Lower lobe of right lung (tissue), 2 donors: ENCODE measurements around the gene FAM13C. TPM values are rescaled to one million over a fixed set of nuclear protein-coding genes. Genes with fewer than 3 reads are reported as not detected.

Experiments used
- ATAC-seq, 2 donors: fragments of 200-7000 bp; cut with Tn5 transposase; one replicate each; pipeline ENCODE4 v1.9.1; 2020 to 2022; ENCODE audit warnings: mild to moderate bottlenecking in 2 of 2, moderate library complexity in 2 of 2
- DNase-seq: peaks from one replicate; pipeline ENCODE4 v3.0.0-alpha.2; 2020
- H3K27ac ChIP-seq: fragments of 200-600 bp; one replicate; pipeline ENCODE4 v1.8.0; 2022
- H3K27me3 ChIP-seq: fragments of 200-600 bp; one replicate; pipeline ENCODE4 v1.8.0; 2022; ENCODE audit warnings: low read depth
- H3K36me3 ChIP-seq: fragments of 200-600 bp; one replicate; pipeline ENCODE4 v1.8.0; 2022; ENCODE audit warnings: mild to moderate bottlenecking
- H3K4me1 ChIP-seq: fragments of 200-600 bp; one replicate; pipeline ENCODE4 v1.8.0; 2022
- H3K4me3 ChIP-seq: fragments of 200-600 bp; one replicate; pipeline ENCODE4 v1.8.0; 2022; ENCODE audit warnings: mild to moderate bottlenecking
- H3K9me3 ChIP-seq: fragments of 200-600 bp; one replicate; pipeline ENCODE4 v1.8.0; 2022
- intact Hi-C: fragments of 100-400 bp; cut with DNase I; formaldehyde crosslinking; loops from one replicate; pipeline ENCODE4 v1.11.0; 2022
- total RNA-seq: library from RNA; stranded (reverse); fragmentation: NEBNext Ultra II Directional; extraction: Animal tissue kit (Norgen Biotek cat#: 25700); gene quantifications from one replicate; pipeline ENCODE4 v1.2.1, GENCODE V29; 2021
- TF ChIP-seq, protein P1 (sequence below): fragments of 200-600 bp; IDR thresholded peaks from one replicate; pipeline ENCODE4 v1.8.0; 2022; ENCODE audit warnings: antibody characterized with exemption, mild to moderate bottlenecking
- donor health status: DM: no; HTN: yes; CAD: no; lungs with severe emphysema.

Gene FAM13C
- total RNA-seq, 1 donor from 2014 or later, result 13.9 TPM

DNA sequence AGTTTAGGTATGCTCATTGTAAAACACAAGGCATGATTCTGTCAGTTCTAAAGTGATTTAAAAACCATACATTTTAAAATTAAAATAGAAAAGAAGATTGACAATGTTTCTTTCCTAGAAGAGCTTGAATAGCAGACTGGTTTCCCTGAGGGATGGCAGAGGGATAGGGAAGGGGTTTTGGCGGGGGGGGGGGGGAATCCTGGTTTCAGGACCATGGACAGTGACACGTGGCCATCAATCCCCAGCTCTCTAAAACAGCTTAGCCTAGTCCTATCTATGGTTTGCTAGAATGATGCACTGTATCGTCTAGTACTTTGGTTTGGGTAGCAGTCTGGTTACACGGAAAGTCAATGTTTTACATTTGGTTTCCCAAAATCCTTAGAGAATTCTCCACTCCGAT lies 97.2 kb downstream of the FAM13C start:
- Histone ChIP-seq H3K9me3 (no peaks in the 10 kb centered on the region), H3K4me1 (no peaks in the 10 kb centered on the region), H3K4me3 (no peak overlapping the region), H3K27me3 (no peaks in the 10 kb centered on the region), H3K27ac (no peak overlapping the region), H3K36me3 (peaks cover 4% of the 10 kb centered on the region)
- DNase-seq (no peak), ATAC-seq (no peak)
- intact Hi-C loops, result no loop called here
- TF ChIP-seq, protein P1, sequence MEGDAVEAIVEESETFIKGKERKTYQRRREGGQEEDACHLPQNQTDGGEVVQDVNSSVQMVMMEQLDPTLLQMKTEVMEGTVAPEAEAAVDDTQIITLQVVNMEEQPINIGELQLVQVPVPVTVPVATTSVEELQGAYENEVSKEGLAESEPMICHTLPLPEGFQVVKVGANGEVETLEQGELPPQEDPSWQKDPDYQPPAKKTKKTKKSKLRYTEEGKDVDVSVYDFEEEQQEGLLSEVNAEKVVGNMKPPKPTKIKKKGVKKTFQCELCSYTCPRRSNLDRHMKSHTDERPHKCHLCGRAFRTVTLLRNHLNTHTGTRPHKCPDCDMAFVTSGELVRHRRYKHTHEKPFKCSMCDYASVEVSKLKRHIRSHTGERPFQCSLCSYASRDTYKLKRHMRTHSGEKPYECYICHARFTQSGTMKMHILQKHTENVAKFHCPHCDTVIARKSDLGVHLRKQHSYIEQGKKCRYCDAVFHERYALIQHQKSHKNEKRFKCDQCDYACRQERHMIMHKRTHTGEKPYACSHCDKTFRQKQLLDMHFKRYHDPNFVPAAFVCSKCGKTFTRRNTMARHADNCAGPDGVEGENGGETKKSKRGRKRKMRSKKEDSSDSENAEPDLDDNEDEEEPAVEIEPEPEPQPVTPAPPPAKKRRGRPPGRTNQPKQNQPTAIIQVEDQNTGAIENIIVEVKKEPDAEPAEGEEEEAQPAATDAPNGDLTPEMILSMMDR, result no peak

DNA sequence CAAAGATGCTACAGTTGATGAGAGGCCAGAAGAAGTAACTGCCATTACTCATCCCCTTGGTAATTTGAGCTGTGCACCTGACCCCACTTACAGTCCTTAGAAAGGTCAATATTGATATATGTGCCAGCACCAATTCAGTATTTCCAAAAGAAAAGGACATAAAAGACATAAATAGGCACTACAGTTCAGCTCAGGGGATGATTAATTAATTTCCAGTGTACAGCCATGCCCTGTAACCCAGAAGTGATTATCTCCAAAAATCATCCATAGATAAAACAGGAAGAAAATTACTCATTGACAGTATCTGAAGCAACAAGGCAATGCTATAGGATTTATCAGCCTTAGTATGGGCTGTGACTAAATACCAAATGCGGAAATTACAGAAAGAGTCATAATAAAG lies 103.5 kb downstream of the FAM13C start:
- TF ChIP-seq, protein P1, result no peak
- DNase-seq (no peak), ATAC-seq (no peak)
- Histone ChIP-seq H3K27me3 (no peaks in the 10 kb centered on the region), H3K4me3 (no peak overlapping the region), H3K4me1 (no peaks in the 10 kb centered on the region), H3K27ac (no peak overlapping the region), H3K36me3 (no peaks in the 10 kb centered on the region), H3K9me3 (no peaks in the 10 kb centered on the region)
- intact Hi-C loops, result no loop called here

DNA sequence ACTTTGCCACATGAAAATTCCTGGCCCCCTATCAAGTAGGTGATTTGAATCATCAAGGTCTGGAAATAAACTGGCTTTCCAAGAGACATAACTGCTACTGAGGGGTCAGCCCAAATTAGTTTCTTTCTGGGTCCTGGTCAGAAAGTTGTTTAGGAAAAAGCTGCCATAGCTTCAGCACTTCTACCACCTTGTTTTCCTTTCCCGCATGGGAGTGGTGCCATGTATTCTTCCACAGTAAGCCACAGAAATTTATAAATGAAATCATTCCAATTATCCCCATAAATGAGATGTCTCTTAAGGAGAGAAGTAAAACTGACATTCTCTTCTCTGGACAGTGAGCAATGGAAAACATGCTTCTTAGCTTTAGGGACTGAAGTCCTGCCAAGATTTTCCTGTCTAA lies 105.1 kb downstream of the FAM13C start:
- no peaks in the 10 kb centered on the region for H3K4me1 ChIP-seq
- DNase-seq (no peak), ATAC-seq (no peak)
- no peak overlapping the region for H3K27ac ChIP-seq
- no peak overlapping the region for H3K4me3 ChIP-seq
- peaks cover 10% of the 10 kb centered on the region for H3K36me3 ChIP-seq
- intact Hi-C loops, result no loop called here
- no peaks in the 10 kb centered on the region for H3K27me3 ChIP-seq
- TF ChIP-seq, protein P1, result no peak
- no peaks in the 10 kb centered on the region for H3K9me3 ChIP-seq

DNA sequence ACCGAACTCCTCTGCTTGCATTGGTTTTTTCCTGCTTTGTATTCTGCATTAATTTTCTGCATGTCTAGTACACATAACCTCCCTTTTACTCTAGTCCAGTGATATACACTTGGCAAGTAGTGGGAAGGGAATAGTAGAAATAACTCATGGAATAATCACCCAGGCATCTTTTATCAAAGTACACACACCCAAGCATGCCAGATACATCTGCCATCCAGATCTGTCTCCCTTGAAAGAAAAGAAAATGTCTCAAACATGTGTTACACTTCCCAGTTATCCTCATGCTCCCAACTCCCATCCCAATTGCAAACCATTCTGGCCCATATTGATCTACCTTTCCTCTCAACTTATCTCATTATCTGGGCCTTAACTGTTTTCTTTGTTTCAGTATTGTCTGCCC lies 106.9 kb downstream of the FAM13C start:
- no peak for DNase-seq
- Histone ChIP-seq H3K4me3 (no peak overlapping the region), H3K4me1 (no peaks in the 10 kb centered on the region), H3K9me3 (no peaks in the 10 kb centered on the region), H3K27ac (no peak overlapping the region), H3K36me3 (peaks cover 10% of the 10 kb centered on the region), H3K27me3 (no peaks in the 10 kb centered on the region)
- no peak for ATAC-seq
- TF ChIP-seq, protein P1, result no peak
- intact Hi-C loops, result no loop called here

DNA sequence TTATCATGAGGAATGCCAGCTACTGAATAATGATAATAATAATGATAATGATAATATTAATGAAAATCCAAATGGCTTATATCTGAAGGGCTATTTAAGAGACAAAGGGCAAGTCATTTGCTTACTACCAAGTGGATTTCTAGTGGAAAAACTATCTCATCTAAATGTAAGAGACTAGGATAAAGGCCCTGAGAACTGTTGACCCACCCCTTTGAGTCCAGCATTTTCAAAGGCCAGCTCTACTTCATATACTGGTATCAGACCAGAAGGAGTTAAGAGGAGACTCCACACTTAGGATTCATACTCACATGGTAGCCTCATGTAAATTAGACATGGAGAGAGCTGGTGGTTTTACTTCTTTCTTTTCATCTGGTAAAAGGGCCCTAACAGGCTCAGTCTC lies 109.9 kb downstream of the FAM13C start:
- Histone ChIP-seq H3K27me3 (no peaks in the 10 kb centered on the region), H3K36me3 (peaks cover 10% of the 10 kb centered on the region), H3K27ac (no peak overlapping the region), H3K9me3 (no peaks in the 10 kb centered on the region), H3K4me1 (no peaks in the 10 kb centered on the region), H3K4me3 (no peak overlapping the region)
- ATAC-seq, result no peak
- TF ChIP-seq, protein P1, result no peak
- intact Hi-C loops, result no loop called here
- DNase-seq, result no peak

DNA sequence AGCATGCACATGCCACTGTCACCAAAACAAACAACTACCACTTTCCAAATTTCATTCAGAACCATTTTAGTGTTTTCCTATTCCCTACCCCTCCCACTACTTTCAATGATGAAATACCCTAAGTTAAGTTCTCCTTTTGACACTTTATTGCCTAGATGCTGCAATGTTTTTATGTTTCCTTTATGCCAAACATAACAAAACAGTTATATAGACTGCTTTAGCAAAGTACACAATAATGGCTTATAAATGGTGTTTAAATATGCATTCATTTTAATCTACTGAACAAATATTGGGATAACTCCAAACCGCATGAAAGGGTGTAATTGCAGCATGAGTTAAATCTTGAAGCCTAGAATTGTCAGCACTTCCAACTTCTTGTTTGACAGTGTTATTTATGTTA lies 116.7 kb downstream of the FAM13C start:
- intact Hi-C loops, result no loop called here
- ATAC-seq, result no peak
- Histone ChIP-seq H3K4me3 (no peak overlapping the region), H3K36me3 (no peaks in the 10 kb centered on the region), H3K9me3 (no peaks in the 10 kb centered on the region), H3K27me3 (no peaks in the 10 kb centered on the region), H3K4me1 (no peaks in the 10 kb centered on the region), H3K27ac (no peak overlapping the region)
- DNase-seq, result no peak
- TF ChIP-seq, protein P1, result no peak
